Stimulated activated CD4-positive, alpha-beta T cell treated with anti-CD3 and anti-CD28 coated beads, TNF-alpha, amount 100 ng/mL, for 4 hours (primary cell): ENCODE data around the gene MCF2L.
"Not testable (repeated sequence)": the region's sequence is repeated elsewhere in the genome, so short reads cannot be mapped to it uniquely, and the experiment has no call there.

Source experiments
- DNase-seq, 3 experiments: peaks; one replicate each; pipeline ENCODE4 v3.0.0-alpha.2; 2020; ENCODE audit warnings: low read depth in 3 of 3

MCF2L gene

DNA sequence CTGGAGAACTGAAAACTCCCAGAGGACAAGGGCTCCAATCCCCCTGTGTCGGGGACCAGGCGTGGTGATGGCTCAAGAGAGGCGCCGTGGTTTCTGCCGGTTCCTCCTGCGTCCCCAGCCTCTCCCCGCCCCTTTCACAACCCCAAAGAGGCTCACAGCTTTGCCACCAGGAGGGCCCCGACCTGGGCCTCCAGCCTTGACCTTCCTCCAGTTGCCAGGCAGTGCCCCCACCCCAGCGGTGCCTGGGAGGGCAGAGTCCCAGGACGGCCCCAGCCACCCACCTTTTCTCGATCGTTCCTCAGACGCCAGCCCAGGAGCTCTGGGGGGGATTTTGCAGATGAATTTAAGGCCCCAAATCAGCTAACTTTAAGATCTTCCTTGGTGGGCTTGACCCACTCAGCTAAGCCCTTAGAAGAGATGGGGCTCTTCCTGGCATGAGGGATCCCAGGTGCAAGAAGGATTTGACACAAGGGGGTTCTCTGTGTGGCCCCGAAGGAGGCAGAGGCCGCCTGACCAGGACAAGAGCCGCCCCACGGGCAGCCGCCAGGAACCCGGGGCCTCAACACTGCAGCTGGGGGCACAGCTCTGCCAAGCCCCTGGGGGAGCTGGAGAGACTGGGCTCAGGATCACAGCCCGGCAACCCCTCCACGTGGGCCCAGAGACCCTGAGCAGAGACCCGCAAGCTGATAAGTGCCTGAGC, 47.0 kb downstream of the MCF2L start:
- no peak for DNase-seq

DNA sequence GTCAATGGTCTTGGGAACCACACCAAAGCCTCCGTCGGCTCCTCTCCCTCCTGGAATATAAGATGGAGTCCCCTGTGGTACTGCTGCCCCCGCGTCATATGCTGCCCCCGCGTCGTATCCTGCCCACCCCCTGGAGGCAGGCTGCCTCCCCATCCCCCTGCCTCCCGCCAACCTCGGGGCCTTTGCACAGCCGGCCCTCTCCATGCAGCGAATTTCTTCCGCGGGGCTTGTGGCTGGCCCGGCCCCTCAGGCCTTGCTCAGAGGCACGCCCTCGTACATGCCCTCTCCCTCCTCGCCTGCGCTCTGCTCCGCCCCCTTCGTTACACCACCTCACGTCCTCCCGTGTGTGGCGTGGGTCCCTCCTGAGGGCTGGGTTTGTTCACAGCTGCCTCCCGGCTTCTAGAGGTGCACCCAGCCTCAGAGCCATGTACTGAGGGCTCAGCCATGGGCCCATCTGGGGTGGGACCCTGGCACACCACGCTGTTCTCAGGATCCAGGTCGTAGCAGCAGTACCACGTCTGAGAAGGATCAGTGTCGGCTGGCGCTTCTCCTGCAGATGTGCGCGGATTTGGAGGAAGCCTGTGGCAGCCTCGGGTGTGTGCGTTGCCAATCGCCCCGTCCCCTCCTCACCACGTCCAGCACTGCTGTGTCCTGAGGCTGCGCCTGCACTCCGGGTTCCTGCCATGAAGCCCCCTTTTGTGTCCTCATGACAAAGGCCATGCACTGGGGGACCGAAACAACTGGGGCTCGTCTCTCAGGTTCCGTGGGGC, 47.7 kb downstream of the MCF2L start:
- DNase-seq, result no peak

DNA sequence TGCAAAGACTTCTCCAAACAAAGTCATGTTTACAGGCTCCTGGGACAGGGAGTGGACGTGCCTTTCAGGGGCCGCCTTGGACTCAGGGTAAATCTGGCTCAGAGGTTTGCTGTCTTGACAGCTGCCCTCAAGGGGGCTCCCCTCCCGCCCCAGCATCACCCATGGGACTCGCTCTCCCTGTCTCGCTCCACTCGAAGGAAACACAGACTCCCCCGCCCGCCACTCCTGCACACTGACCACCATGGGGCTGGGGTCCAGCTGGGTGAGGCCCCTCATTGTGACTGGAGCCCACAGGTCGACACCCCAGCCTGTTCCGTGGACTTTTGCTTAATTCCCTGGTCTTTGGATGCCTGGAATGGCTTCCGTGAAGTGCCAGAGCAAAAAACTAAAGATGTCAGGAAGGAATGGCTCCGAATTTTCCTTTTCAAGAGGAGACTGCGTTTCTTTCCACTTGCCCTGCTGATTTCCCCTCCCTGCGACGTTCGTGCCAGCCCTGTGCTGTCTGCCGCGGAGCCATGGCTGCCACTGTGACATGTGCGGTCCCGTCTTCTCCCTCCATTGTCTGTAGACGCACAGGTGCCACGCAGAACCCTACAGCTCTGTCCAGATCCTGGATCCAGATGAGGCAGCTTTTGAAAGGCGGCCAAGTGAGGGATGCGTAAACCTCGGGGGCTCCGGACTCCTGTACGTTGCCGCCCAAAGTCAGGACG, 48.6 kb downstream of the MCF2L start:
- no peak for DNase-seq

- DNase-seq, result no peak
Observed at GRCh38 chr13:113018676-113019465, 49.9 kb downstream of the MCF2L start.

DNA sequence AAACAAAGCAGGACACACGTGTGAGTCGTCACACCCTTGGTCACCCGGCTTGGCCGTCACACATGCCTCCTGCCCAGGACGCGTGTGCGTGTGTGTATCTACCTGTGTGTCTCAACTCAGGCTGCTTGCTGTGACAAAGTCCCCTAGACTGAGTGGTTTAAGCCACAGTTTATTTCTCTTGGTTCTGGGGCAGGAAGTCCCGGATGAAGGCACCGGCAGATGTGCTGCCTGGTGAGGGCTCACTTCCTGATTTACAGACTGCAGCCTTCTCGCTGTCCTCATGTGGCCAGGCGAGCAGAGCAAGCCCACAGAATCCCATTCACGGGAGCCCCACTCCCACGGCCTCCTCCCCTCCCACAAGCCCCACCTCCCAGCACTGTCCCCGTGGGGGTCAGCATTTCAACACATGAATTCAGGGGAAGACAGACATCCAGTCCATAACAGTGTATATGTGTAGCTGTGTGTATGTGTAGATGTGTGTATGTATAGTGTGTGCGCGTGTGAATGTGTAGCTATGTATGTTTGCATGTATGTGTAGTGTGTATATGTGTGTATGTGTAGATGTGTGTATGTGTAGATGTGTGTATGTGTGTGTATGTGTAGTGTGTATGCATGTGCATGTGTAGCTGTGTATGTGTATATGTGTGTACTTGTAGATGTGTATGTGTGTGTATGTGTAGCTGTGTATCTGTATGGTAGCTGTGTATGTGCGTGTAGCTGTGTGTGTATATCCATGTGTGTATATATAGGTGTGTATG, 51.5 kb downstream of the MCF2L start:
- no peak for DNase-seq

DNA sequence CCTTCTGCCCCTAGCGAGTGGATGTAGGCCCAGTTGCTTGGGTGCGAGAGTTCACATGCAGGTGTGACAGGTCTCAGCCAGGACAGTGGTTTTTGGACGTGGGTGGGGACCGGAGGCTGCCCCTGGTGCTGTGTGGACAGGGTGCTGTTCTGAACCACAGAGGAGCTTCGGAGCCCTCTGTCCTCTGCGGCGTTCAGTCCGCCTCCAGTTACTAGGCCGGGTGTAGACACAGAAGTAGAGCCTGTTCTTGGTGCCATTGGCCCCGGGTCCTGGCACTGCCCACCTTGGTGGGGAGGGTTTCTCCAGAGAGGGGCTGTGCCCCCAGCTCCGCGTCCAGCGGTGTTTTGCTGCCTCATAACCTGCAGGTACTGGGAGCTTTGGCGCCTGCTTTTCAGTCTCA, 52.4 kb downstream of the MCF2L start:
- no peak for DNase-seq

GRCh38 chr13:113021811-113022210, 52.8 kb downstream of the MCF2L start:
- no peak for DNase-seq

DNA sequence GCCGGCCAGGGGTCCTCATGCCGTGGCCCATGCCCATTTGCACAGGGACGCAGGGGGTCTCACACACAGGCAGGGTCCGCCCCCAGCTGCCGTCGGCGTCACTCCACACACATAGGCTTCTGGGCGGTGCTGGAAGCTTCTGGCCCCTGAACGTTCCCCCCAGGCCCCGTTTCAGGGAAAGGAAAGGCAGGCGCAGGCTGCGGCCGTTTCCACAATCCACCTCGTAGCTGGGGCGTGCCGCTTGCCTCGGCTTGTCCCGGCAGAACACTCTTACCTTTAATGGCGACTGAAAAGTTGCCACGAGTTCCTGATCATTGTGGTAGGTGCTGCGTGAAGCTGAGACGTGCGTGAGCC, 53.4 kb downstream of the MCF2L start:
- no peak for DNase-seq

DNA sequence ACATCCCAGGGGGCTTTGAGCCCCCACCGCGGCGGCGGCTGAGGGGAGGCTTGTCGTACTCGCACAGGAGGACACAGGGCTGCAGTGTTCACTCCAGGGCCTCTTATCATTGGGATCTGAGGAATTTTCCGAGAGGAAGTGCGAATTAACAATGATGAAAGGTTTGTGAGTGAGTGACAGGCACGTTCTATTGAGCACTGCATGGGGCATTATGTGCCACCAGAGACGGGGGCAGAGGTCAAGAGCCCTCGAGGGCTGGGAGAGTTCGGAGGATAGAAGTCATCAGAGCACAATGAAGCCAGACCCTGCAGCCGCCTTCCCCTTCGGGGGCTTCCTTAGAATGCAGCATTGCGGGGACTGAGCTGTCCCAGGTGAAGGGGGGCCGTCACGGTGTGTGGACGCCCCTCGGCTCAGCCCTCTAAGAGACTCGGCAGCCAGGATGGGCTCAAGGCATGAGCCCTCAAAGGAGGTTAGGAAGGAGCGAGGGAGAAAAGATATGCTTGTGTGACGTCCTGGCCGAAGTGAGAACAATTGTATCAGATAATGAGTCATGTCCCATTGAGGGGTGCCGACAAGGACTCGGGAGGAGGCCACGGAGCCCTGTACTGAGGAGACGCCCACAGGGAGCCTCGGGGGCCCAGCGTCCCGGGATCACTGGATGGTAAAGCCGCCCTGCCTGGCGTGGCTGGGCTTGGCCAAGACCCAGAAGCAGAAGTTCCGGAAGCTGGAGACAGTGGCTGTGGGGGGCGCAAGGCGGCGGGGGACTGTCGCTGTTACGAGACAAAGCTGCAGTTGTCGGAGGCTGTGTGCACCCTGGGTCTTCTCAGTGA, 53.9 kb downstream of the MCF2L start:
- DNase-seq, result no peak

GRCh38 chr13:113023694-113024430, 54.8 kb downstream of the MCF2L start:
- no peak for DNase-seq

DNA sequence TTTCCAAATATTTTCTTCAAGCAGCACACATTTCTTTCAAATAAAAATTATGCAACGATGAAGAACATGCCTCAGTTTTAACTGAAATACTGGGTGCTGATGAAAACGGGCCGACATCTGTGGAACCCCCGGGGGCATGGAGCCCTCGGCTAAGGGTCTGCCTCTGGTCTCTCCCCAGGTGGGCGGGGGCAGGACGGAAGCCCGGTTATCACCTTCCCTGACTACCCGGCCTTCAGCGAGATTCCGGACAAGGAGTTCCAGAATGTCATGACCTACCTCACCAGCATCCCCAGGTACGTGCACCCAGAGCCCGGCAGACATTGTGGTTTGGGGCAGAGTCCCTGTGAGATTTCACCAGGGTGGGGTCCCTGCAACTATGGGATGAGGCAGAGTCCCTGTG, 55.5 kb downstream of the MCF2L start:
- no peak for DNase-seq

GRCh38 chr13:113026391-113026910, 57.4 kb downstream of the MCF2L start:
- DNase-seq, result no peak

DNA sequence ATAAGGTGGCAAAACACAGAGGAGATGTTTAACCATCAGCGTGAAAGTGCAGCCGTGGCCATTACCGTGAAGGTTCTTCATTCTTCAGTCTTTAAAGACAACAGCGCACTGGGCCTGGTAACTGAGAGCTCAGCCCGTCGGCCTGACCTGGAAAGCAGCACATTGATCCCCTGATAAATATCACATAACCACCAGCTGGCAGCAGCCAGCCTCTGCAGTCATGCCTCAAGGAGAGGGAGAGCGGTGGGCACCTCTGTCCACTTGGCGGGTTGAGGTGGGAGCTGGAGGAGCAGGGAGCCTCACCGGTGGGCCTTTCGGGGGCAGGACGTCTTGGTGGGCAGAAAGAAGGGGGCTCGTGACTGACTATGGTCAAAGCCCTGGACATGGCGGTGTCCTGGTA, 58.1 kb downstream of the MCF2L start:
- no peak for DNase-seq

DNA sequence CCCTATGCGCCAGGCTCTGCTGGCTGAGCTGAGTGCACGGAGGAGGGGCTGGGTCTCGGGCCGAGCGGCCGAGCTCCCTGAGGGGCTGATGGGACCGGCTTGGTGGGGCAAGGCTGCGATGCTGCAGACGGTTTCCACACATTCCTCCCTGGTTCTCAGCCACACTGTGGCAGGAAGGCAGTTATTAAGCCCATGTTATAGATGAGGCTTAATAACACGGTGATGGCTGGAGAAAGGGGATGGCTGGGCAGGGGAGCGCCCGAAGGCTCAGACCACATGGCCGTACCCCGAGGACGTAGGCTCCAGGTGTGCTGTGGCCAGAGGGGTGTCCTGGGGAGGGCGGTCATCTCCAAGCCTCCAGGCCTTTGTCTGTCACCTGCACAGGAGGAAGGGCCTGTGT, 58.6 kb downstream of the MCF2L start:
- DNase-seq, result no peak

DNA sequence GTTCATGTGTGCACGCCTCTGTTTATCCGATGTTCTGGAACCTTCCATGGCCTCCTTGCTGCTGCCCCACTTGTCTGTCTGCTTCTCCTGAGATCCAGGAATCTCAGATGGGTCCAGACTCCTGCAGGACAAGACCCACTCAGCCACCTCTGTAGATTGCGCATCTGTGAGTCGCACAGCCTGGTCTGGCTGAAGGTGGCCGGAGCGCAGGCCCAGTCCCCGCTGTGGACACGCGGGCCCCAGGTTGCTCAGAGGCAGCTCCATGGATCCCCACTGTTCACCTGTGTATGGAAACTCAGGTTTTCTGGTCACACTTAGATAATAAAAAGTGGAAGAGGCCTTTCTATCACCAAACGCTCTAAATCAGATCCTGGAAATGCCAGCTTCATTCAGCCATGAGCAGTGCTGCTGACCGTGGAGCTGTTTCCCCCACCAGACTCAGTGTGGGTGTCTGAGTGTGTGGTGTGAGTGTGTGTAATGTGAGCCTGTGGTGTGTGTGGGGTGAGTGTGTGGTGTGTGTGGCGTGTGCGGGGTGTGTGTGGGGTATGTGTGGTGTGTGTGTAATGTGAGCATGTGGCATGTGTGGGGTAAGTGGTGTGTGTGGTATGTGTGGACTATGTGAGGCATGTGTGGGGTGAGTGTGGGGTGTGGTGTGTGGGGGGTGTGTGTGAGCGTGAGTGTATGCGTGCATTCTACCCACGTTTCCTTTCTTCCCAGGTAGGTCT, 59.5 kb downstream of the MCF2L start:
- no peak for DNase-seq

- DNase-seq, result no peak
Observed at GRCh38 chr13:113029061-113029445, 60.0 kb downstream of the MCF2L start.

DNA sequence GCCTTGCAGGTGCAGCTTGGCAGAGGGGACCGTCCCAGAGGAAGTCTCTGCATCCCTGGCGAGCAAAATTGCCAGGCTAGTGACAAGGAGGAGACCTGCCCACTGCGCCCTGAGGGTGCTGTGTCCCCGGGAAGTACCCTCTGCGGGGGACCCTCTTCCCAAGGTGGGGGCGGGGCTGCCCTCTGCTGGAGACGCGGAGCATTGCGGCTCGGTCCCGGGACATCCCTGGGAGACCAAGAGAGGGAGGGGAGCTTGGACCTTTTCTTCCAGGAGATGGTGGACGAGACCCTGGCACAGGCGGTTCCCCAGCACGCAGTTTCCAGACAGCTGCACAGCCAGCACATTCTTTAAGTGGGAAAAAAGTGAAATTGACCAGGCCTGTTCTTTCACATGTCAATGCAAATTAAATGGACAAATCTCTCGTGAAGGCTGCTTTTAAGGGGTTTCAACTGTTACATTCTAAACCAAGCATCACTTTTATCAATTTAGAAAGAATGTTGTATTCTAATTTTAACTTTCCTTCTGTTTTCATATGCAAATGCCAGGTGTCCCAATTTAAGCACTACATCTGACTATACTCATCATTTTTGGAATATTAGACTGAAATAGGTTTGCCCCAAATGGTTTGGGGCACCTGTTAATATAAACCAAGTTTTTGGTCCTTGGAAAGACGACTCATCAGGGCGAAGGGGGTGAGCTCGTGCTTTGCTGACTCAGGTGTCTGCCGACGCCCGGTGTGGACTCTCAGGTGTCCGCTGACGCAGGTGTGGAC, 60.7 kb downstream of the MCF2L start:
- peak; percentile 18 to 32 (median 20) for DNase-seq

DNA sequence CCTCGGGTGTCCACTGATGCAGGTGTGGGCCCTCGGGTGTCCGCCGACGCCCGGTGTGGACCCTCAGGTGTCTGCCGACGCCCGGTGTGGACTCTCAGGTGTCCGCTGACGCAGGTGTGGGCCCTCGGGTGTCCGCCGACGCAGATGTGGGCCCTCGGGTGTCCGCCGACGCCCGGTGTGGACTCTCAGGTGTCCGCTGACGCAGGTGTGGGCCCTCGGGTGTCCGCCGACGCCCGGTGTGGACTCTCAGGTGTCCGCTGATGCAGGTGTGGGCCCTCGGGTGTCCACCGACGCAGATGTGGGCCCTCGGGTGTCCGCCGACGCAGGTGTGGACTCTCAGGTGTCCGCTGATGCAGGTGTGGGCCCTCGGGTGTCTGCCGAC, 61.2 kb downstream of the MCF2L start:
- not testable (repeated sequence) for DNase-seq
